ENCODE data around the gene PPP1R14B.

DNA sequence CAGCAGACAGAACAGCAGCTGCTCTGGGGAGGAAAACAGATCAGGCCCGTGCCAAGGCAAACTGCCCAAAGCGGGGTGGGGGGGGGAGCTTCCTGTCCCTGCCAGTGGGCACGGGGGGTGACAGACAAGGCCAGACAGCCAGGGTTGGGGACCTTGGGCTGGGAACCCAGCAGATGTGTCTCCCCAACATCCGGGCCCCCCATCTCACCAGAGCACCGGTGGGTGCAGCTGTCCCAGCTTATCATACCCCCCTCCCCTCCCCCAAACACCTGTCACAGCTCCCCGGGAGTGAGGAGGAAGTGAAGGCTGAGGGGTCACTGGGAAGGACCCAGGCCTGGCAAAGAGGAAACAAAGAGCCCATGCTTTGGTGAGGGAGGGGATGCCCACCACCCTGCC, 1.3 kb downstream of the PPP1R14B start:
- TF ChIP-seq POLR2A (IDR thresholded peaks at IDR 0.05) (no peak), POLR2AphosphoS5 (IDR thresholded peaks at IDR 0.05) (no peak)
- TF ChIP-seq, protein P1, sequence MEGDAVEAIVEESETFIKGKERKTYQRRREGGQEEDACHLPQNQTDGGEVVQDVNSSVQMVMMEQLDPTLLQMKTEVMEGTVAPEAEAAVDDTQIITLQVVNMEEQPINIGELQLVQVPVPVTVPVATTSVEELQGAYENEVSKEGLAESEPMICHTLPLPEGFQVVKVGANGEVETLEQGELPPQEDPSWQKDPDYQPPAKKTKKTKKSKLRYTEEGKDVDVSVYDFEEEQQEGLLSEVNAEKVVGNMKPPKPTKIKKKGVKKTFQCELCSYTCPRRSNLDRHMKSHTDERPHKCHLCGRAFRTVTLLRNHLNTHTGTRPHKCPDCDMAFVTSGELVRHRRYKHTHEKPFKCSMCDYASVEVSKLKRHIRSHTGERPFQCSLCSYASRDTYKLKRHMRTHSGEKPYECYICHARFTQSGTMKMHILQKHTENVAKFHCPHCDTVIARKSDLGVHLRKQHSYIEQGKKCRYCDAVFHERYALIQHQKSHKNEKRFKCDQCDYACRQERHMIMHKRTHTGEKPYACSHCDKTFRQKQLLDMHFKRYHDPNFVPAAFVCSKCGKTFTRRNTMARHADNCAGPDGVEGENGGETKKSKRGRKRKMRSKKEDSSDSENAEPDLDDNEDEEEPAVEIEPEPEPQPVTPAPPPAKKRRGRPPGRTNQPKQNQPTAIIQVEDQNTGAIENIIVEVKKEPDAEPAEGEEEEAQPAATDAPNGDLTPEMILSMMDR (IDR thresholded peaks at IDR 0.05) = no peak
